HepG2 (cell line): ENCODE data around the gene COL26A1. TPM values are rescaled to one million over a fixed set of nuclear protein-coding genes. Genes with fewer than 3 reads are reported as not detected.

Experiments
- BRF2 ChIP-seq: sonication (generic); formaldehyde crosslinking; IDR thresholded peaks from 2 replicates; pipeline ENCODE4 v1.8.1; 2022; ENCODE audit warnings: mild to moderate bottlenecking, missing genetic modification reagents
- CCDC6 ChIP-seq: sonication (generic); formaldehyde crosslinking; IDR thresholded peaks from 2 replicates; pipeline ENCODE4 v1.8.1; 2022; ENCODE audit warnings: mild to moderate bottlenecking, missing genetic modification reagents, moderate library complexity
- ERF ChIP-seq: IDR thresholded peaks from 2 replicates; pipeline ENCODE4 v1.6.1; 2018; ENCODE audit warnings: missing biosample characterization, missing genetic modification reagents
- FOSL1 ChIP-seq: sonication (generic); formaldehyde crosslinking; IDR thresholded peaks from 2 replicates; pipeline ENCODE4 v1.9.0; 2021; ENCODE audit warnings: missing genetic modification reagents, borderline replicate concordance
- GLI4 ChIP-seq: sonication (generic); formaldehyde crosslinking; IDR thresholded peaks from 2 replicates; pipeline ENCODE4 v1.5.1; 2020; ENCODE audit warnings: missing genetic modification reagents, mild to moderate bottlenecking, moderate library complexity, borderline replicate concordance
- MTA1 ChIP-seq: sonication (generic); formaldehyde crosslinking; IDR thresholded peaks from 2 replicates; pipeline ENCODE4 v1.4.0; 2020; ENCODE audit warnings: missing genetic modification reagents, mild to moderate bottlenecking, borderline replicate concordance
- NCOA1 ChIP-seq: sonication (generic); formaldehyde crosslinking; IDR thresholded peaks from 2 replicates; pipeline ENCODE4 v1.9.0; 2021; ENCODE audit warnings: missing genetic modification reagents
- SAP130 ChIP-seq: IDR thresholded peaks from 2 replicates; pipeline ENCODE4 v1.6.1; 2016; ENCODE audit warnings: low read depth
- SIX1 ChIP-seq: sonication (generic); formaldehyde crosslinking; IDR thresholded peaks from 2 replicates; pipeline ENCODE4 v1.4.0; 2020; ENCODE audit warnings: missing genetic modification reagents, borderline replicate concordance
- ZNF317 ChIP-seq: sonication (generic); formaldehyde crosslinking; IDR thresholded peaks from 2 replicates; pipeline ENCODE4 v1.5.0; 2020; ENCODE audit warnings: mild to moderate bottlenecking, missing genetic modification reagents
- ZNF605 ChIP-seq: sonication (generic); formaldehyde crosslinking; IDR thresholded peaks from 2 replicates; pipeline ENCODE4 v1.8.0; 2022; ENCODE audit warnings: mild to moderate bottlenecking, missing genetic modification reagents
- ZNF770 ChIP-seq: sonication (generic); formaldehyde crosslinking; IDR thresholded peaks from 2 replicates; pipeline ENCODE4 v1.5.0; 2020; ENCODE audit warnings: mild to moderate bottlenecking, missing genetic modification reagents
- ZNF776 ChIP-seq: sonication (generic); formaldehyde crosslinking; IDR thresholded peaks from 2 replicates; pipeline ENCODE4 v1.4.0; 2020; ENCODE audit warnings: mild to moderate bottlenecking, missing genetic modification reagents
- ZSCAN30 ChIP-seq: sonication (generic); formaldehyde crosslinking; IDR thresholded peaks from 2 replicates; pipeline ENCODE4 v1.5.0; 2020; ENCODE audit warnings: mild to moderate bottlenecking, missing genetic modification reagents
- polyA plus RNA-seq, 8 experiments: library from polyadenylated mRNA; depleted of rRNA in 3 of 8; stranded (reverse) in 7 of 8; unstranded in 1 of 8; fragments of >200 nt; fragmentation: Illumina TruSeq in 4 of 8; extraction: Trizol in 4 of 8; gene quantifications; 2 replicates each; pipeline versions ENCODE4 v1.2.1 to v1.2.3, GENCODE V29; 2011 to 2016; ENCODE audit warnings: low read depth in 4 of 8, missing spikeins in 1 of 8, mixed read lengths in 1 of 8; ENCODE audit not compliant: insufficient read depth in 1 of 8
- total RNA-seq, 5 experiments: library from RNA; depleted of rRNA; stranded (reverse); fragments of >200 nt; fragmentation: Illumina TruSeq; extraction: Trizol; gene quantifications; 2 replicates each; pipeline ENCODE4 v1.2.3, GENCODE V29; 2016; ENCODE audit warnings: low read depth in 1 of 5
- TF ChIP-seq, protein P1 (sequence below): sonication (generic); formaldehyde crosslinking; IDR thresholded peaks from 2 replicates; pipeline ENCODE4 v1.4.0; 2020; ENCODE audit warnings: missing genetic modification reagents
- TF ChIP-seq, protein P2 (sequence below): sonication (generic); formaldehyde crosslinking; IDR thresholded peaks from 2 replicates; pipeline ENCODE4; 2020; ENCODE audit warnings: missing genetic modification reagents, mild to moderate bottlenecking, borderline replicate concordance
- TF ChIP-seq, protein P3 (sequence below): sonication (generic); formaldehyde crosslinking; IDR thresholded peaks from 2 replicates; pipeline ENCODE4 v1.4.0; 2020; ENCODE audit warnings: missing genetic modification reagents; ENCODE audit errors: not compliant biosample characterization
- TF ChIP-seq, protein P4 (sequence below): sonication (generic); formaldehyde crosslinking; IDR thresholded peaks from 2 replicates; pipeline ENCODE4 v1.9.0; 2021; ENCODE audit warnings: missing genetic modification reagents, mild to moderate bottlenecking, borderline replicate concordance
- TF ChIP-seq, protein P5 (sequence below): sonication (generic); formaldehyde crosslinking; IDR thresholded peaks from 2 replicates; pipeline ENCODE4 v1.4.0; 2020; ENCODE audit warnings: mild to moderate bottlenecking, missing genetic modification reagents

Gene COL26A1
- total and polyA plus RNA-seq, 2 of the 13 experiments (the other 11 are each of a cell fraction or from before 2014, with no cell fraction given) = 7.8 to 9.2 TPM

- TF ChIP-seq, protein P1, sequence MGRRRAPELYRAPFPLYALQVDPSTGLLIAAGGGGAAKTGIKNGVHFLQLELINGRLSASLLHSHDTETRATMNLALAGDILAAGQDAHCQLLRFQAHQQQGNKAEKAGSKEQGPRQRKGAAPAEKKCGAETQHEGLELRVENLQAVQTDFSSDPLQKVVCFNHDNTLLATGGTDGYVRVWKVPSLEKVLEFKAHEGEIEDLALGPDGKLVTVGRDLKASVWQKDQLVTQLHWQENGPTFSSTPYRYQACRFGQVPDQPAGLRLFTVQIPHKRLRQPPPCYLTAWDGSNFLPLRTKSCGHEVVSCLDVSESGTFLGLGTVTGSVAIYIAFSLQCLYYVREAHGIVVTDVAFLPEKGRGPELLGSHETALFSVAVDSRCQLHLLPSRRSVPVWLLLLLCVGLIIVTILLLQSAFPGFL = no peak
- TF ChIP-seq MTA1 (peak; percentile 91; the same call in 1 of the 2 replicates), FOSL1 (no peak), ZNF605 (peak; percentile 85), CCDC6 (CRISPR knock-in tag) (peak; percentile 67; the same call in 1 of the 2 replicates), ZNF317 (CRISPR knock-in tag) (peak; percentile 41; the same call in 1 of the 2 replicates), NCOA1 (no peak), GLI4 (no peak), ZSCAN30 (no peak), SIX1 (peak; percentile 92), SAP130 (peak; percentile 74), ZNF770 (CRISPR knock-in tag) (no peak), ZNF776 (CRISPR knock-in tag) (no peak), BRF2 (no peak), ERF (CRISPR knock-in tag) (peak; percentile 81)
- TF ChIP-seq, protein P2, sequence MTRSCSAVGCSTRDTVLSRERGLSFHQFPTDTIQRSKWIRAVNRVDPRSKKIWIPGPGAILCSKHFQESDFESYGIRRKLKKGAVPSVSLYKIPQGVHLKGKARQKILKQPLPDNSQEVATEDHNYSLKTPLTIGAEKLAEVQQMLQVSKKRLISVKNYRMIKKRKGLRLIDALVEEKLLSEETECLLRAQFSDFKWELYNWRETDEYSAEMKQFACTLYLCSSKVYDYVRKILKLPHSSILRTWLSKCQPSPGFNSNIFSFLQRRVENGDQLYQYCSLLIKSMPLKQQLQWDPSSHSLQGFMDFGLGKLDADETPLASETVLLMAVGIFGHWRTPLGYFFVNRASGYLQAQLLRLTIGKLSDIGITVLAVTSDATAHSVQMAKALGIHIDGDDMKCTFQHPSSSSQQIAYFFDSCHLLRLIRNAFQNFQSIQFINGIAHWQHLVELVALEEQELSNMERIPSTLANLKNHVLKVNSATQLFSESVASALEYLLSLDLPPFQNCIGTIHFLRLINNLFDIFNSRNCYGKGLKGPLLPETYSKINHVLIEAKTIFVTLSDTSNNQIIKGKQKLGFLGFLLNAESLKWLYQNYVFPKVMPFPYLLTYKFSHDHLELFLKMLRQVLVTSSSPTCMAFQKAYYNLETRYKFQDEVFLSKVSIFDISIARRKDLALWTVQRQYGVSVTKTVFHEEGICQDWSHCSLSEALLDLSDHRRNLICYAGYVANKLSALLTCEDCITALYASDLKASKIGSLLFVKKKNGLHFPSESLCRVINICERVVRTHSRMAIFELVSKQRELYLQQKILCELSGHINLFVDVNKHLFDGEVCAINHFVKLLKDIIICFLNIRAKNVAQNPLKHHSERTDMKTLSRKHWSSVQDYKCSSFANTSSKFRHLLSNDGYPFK (CRISPR knock-in tag) = peak; percentile 82; the same call in 1 of the 2 replicates
- TF ChIP-seq, protein P3, sequence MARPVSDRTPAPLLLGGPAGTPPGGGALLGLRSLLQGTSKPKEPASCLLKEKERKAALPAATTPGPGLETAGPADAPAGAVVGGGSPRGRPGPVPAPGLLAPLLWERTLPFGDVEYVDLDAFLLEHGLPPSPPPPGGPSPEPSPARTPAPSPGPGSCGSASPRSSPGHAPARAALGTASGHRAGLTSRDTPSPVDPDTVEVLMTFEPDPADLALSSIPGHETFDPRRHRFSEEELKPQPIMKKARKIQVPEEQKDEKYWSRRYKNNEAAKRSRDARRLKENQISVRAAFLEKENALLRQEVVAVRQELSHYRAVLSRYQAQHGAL = no peak
- TF ChIP-seq, protein P4, sequence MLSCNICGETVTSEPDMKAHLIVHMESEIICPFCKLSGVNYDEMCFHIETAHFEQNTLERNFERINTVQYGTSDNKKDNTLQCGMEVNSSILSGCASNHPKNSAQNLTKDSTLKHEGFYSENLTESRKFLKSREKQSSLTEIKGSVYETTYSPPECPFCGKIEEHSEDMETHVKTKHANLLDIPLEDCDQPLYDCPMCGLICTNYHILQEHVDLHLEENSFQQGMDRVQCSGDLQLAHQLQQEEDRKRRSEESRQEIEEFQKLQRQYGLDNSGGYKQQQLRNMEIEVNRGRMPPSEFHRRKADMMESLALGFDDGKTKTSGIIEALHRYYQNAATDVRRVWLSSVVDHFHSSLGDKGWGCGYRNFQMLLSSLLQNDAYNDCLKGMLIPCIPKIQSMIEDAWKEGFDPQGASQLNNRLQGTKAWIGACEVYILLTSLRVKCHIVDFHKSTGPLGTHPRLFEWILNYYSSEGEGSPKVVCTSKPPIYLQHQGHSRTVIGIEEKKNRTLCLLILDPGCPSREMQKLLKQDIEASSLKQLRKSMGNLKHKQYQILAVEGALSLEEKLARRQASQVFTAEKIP = no peak
- TF ChIP-seq, protein P5, sequence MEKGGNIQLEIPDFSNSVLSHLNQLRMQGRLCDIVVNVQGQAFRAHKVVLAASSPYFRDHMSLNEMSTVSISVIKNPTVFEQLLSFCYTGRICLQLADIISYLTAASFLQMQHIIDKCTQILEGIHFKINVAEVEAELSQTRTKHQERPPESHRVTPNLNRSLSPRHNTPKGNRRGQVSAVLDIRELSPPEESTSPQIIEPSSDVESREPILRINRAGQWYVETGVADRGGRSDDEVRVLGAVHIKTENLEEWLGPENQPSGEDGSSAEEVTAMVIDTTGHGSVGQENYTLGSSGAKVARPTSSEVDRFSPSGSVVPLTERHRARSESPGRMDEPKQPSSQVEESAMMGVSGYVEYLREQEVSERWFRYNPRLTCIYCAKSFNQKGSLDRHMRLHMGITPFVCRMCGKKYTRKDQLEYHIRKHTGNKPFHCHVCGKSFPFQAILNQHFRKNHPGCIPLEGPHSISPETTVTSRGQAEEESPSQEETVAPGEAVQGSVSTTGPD (CRISPR knock-in tag) = peak; percentile 99
These were observed 28.2 kb downstream of the COL26A1 start (continued) for GRCh38 chr7:101390901-101391301.
